K562 (cell line): ENCODE measurements around the gene ZDHHC20. TPM values are rescaled to one million over a fixed set of nuclear protein-coding genes. Genes with fewer than 3 reads are reported as not detected.

Experiments
- LEF1 ChIP-seq: fragments of 450-650 bp; IDR thresholded peaks from 2 replicates; pipeline ENCODE4 v1.6.1; 2016; ENCODE audit warnings: mild to moderate bottlenecking
- MCM2 ChIP-seq: fragments of 450-650 bp; IDR thresholded peaks from 2 replicates; pipeline ENCODE4 v1.6.1; 2017; ENCODE audit warnings: low read depth, mild to moderate bottlenecking
- NCOR1 ChIP-seq: fragments of 450-650 bp; IDR thresholded peaks from 2 replicates; pipeline ENCODE4 v1.6.1; 2016; ENCODE audit warnings: mild to moderate bottlenecking, moderate library complexity
- NFE2 ChIP-seq: IDR thresholded peaks from 2 replicates; pipeline ENCODE4 v1.6.1; 2014; ENCODE audit warnings: antibody characterized with exemption, low read depth
- NRF1 ChIP-seq, 2 experiments: fragments of 450-650 bp; IDR thresholded peaks in 1 of 2; conservative IDR thresholded peaks in 1 of 2; 2 replicates each; pipeline ENCODE4 v1.6.1; 2014; ENCODE audit warnings: mild to moderate bottlenecking in 2 of 2
- POLR3A ChIP-seq: IDR thresholded peaks from 2 replicates; pipeline ENCODE4 v1.6.1; 2011; ENCODE audit warnings: borderline replicate concordance, mild to moderate bottlenecking, moderate library complexity; ENCODE audit not compliant: insufficient read length, insufficient read depth; ENCODE audit errors: extremely low read depth
- PTBP1 ChIP-seq: fragments of 200-400 bp; formaldehyde crosslinking; IDR thresholded peaks from 2 replicates; pipeline ENCODE4 v1.6.1; 2017; ENCODE audit warnings: low read depth, low read length
- SOX6 ChIP-seq: fragments of 450-650 bp; IDR thresholded peaks from 2 replicates; pipeline ENCODE4 v1.6.1; 2014; ENCODE audit warnings: mild to moderate bottlenecking
- SPI1 ChIP-seq: IDR thresholded peaks from 2 replicates; pipeline ENCODE4 v1.6.1; 2011; ENCODE audit warnings: low read depth, low read length, control low read depth, borderline replicate concordance
- TCF7 ChIP-seq: sonication (generic); IDR thresholded peaks from 2 replicates; pipeline ENCODE4 v1.6.1; 2016; ENCODE audit warnings: antibody characterized with exemption, borderline replicate concordance
- TSC22D4 ChIP-seq: fragments of 450-650 bp; IDR thresholded peaks from 2 replicates; pipeline ENCODE4 v1.6.1; 2016; ENCODE audit warnings: missing genetic modification characterization, missing biosample characterization, control low read depth
- WHSC1 ChIP-seq: IDR thresholded peaks from one replicate; pipeline ENCODE4 v1.6.1; 2012; ENCODE audit warnings: low read length, control low read depth, inconsistent platforms
- polyA plus RNA-seq, 8 experiments: library from polyadenylated mRNA; depleted of rRNA in 4 of 8; stranded (reverse) in 5 of 8; unstranded in 3 of 8; fragments of >200 nt; fragmentation: Nextera tagmentation in 2 of 8; fragmentation: Illumina TruSeq in 1 of 8; extraction: Ambion mirVana in 2 of 8; extraction: Trizol in 1 of 8; gene quantifications; 2 replicates each; pipeline versions ENCODE4 v1.2.1 to v1.2.3, GENCODE V29; 2011 to 2014; ENCODE audit warnings: inconsistent platforms in 1 of 8, missing spikeins in 1 of 8
- total RNA-seq, 7 experiments: library from RNA; depleted of rRNA in 6 of 7; stranded (reverse); fragments of >200 nt in 6 of 7; fragmentation: Illumina TruSeq in 2 of 7; extraction: Trizol in 2 of 7; gene quantifications; 2 replicates each; pipeline versions ENCODE4 v1.2.1 to v1.2.3, GENCODE V29; 2011 to 2021; ENCODE audit warnings: low replicate concordance in 1 of 7
- TF ChIP-seq, protein P1 (sequence below), 2 experiments: fragments of 450-650 bp in 1 of 2; sonication (generic) in 1 of 2; formaldehyde crosslinking in 1 of 2; IDR thresholded peaks in 1 of 2; conservative IDR thresholded peaks in 1 of 2; 2 replicates each; pipeline versions ENCODE4 v1.6.1 to v1.8.1; 2016 to 2023; ENCODE audit warnings: mild to moderate bottlenecking in 2 of 2, moderate library complexity in 2 of 2, inconsistent platforms in 1 of 2, missing genetic modification reagents in 1 of 2
- TF ChIP-seq, protein P2 (sequence below): fragments of 250-450 bp; sonication (Bioruptor Pico); IDR thresholded peaks from 2 replicates; pipeline ENCODE4 v1.8.0; 2021; ENCODE audit warnings: moderate library complexity, mild to moderate bottlenecking, inconsistent platforms
- TF ChIP-seq, protein P3 (sequence below): sonication (generic); formaldehyde crosslinking; IDR thresholded peaks from 2 replicates; pipeline ENCODE4 v1.8.0; 2023; ENCODE audit warnings: missing genetic modification reagents, mild to moderate bottlenecking, borderline replicate concordance
- TF ChIP-seq, protein P4 (sequence below): fragments of 450-650 bp; IDR thresholded peaks from 2 replicates; pipeline ENCODE4 v1.6.1; 2017; ENCODE audit warnings: antibody characterized with exemption, mild to moderate bottlenecking

Gene ZDHHC20
- total and polyA plus RNA-seq, 9 of the 15 experiments (the other 6 are each of a cell fraction or from before 2014, with no cell fraction given) = 2.7 to 20.9 (median 15.8) TPM

DNA sequence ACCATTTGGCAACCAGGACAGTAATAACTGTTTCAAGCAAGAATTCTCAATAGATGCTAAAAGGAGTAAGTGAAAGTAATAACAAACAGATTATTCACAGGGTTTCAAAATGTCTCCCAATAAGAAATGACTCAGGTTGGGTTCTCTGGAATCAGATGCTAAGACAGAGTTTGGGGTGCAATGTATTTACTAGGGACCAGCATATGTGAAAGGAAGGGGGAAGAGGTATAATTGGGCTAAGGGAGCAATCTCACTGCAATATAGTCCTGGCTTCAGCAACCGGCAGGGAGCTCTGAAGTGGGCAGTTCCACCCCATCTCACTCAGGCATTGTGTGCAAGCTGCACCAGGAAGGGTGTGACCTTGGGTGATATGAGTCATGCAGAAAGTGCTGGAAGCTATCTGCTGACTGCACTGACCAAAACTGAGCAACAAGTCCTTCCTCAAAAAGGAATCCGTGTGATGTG, 23.4 kb downstream of the ZDHHC20 start (continued):
- TF ChIP-seq, protein P1, sequence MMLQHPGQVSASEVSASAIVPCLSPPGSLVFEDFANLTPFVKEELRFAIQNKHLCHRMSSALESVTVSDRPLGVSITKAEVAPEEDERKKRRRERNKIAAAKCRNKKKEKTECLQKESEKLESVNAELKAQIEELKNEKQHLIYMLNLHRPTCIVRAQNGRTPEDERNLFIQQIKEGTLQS (IDR thresholded peaks at IDR 0.05) = peak; percentile 89
- TF ChIP-seq, protein P1 (CRISPR knock-in tag; conservative IDR thresholded peaks at IDR 0.05) = no peak
- TF ChIP-seq NCOR1 (0 out of 2 replicates have a peak, but pooled peaks have one; percentile 20), NFE2 (no peak), SOX6 (peak; percentile 67), PTBP1 (no peak), WHSC1 (no peak), TSC22D4 (tag) (no peak), TCF7 (no peak), POLR3A (no peak), MCM2 (no peak), SPI1 (no peak), LEF1 (no peak), NRF1 (conservative IDR thresholded peaks at IDR 0.05 in 1 of 2, IDR thresholded peaks at IDR 0.05 in 1 of 2) (peak; percentile 23 to 46; a peak in 1 of 4 replicates)
- TF ChIP-seq, protein P2, sequence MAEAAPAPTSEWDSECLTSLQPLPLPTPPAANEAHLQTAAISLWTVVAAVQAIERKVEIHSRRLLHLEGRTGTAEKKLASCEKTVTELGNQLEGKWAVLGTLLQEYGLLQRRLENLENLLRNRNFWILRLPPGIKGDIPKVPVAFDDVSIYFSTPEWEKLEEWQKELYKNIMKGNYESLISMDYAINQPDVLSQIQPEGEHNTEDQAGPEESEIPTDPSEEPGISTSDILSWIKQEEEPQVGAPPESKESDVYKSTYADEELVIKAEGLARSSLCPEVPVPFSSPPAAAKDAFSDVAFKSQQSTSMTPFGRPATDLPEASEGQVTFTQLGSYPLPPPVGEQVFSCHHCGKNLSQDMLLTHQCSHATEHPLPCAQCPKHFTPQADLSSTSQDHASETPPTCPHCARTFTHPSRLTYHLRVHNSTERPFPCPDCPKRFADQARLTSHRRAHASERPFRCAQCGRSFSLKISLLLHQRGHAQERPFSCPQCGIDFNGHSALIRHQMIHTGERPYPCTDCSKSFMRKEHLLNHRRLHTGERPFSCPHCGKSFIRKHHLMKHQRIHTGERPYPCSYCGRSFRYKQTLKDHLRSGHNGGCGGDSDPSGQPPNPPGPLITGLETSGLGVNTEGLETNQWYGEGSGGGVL (CRISPR knock-in tag) = no peak
- TF ChIP-seq, protein P3, sequence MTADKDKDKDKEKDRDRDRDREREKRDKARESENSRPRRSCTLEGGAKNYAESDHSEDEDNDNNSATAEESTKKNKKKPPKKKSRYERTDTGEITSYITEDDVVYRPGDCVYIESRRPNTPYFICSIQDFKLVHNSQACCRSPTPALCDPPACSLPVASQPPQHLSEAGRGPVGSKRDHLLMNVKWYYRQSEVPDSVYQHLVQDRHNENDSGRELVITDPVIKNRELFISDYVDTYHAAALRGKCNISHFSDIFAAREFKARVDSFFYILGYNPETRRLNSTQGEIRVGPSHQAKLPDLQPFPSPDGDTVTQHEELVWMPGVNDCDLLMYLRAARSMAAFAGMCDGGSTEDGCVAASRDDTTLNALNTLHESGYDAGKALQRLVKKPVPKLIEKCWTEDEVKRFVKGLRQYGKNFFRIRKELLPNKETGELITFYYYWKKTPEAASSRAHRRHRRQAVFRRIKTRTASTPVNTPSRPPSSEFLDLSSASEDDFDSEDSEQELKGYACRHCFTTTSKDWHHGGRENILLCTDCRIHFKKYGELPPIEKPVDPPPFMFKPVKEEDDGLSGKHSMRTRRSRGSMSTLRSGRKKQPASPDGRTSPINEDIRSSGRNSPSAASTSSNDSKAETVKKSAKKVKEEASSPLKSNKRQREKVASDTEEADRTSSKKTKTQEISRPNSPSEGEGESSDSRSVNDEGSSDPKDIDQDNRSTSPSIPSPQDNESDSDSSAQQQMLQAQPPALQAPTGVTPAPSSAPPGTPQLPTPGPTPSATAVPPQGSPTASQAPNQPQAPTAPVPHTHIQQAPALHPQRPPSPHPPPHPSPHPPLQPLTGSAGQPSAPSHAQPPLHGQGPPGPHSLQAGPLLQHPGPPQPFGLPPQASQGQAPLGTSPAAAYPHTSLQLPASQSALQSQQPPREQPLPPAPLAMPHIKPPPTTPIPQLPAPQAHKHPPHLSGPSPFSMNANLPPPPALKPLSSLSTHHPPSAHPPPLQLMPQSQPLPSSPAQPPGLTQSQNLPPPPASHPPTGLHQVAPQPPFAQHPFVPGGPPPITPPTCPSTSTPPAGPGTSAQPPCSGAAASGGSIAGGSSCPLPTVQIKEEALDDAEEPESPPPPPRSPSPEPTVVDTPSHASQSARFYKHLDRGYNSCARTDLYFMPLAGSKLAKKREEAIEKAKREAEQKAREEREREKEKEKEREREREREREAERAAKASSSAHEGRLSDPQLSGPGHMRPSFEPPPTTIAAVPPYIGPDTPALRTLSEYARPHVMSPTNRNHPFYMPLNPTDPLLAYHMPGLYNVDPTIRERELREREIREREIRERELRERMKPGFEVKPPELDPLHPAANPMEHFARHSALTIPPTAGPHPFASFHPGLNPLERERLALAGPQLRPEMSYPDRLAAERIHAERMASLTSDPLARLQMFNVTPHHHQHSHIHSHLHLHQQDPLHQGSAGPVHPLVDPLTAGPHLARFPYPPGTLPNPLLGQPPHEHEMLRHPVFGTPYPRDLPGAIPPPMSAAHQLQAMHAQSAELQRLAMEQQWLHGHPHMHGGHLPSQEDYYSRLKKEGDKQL (CRISPR knock-in tag) = no peak
- TF ChIP-seq, protein P4, sequence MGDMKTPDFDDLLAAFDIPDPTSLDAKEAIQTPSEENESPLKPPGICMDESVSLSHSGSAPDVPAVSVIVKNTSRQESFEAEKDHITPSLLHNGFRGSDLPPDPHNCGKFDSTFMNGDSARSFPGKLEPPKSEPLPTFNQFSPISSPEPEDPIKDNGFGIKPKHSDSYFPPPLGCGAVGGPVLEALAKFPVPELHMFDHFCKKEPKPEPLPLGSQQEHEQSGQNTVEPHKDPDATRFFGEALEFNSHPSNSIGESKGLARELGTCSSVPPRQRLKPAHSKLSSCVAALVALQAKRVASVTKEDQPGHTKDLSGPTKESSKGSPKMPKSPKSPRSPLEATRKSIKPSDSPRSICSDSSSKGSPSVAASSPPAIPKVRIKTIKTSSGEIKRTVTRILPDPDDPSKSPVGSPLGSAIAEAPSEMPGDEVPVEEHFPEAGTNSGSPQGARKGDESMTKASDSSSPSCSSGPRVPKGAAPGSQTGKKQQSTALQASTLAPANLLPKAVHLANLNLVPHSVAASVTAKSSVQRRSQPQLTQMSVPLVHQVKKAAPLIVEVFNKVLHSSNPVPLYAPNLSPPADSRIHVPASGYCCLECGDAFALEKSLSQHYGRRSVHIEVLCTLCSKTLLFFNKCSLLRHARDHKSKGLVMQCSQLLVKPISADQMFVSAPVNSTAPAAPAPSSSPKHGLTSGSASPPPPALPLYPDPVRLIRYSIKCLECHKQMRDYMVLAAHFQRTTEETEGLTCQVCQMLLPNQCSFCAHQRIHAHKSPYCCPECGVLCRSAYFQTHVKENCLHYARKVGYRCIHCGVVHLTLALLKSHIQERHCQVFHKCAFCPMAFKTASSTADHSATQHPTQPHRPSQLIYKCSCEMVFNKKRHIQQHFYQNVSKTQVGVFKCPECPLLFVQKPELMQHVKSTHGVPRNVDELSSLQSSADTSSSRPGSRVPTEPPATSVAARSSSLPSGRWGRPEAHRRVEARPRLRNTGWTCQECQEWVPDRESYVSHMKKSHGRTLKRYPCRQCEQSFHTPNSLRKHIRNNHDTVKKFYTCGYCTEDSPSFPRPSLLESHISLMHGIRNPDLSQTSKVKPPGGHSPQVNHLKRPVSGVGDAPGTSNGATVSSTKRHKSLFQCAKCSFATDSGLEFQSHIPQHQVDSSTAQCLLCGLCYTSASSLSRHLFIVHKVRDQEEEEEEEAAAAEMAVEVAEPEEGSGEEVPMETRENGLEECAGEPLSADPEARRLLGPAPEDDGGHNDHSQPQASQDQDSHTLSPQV = no peak
